SKM-1 (cell line): Measurements from ENCODE around the gene ZBTB7C.

Experiments used
- DNase-seq: peaks from one replicate; lab custom pipeline; 2025; ENCODE audit not compliant: unreplicated experiment; lab: John Stamatoyannopoulos, UW

ZBTB7C gene

GRCh38 chr18:48100651-48101165 is 308.5 kb downstream of the ZBTB7C start:
- no peak for DNase-seq

- DNase-seq = no peak
Measured at GRCh38 chr18:48100165-48100575, 309.0 kb downstream of the ZBTB7C start.

GRCh38 chr18:48099481-48100164 is 309.6 kb downstream of the ZBTB7C start:
- DNase-seq = no peak

- DNase-seq = no peak
Measured at GRCh38 chr18:48098538-48098937, 310.6 kb downstream of the ZBTB7C start.

GRCh38 chr18:48098007-48098406 is 311.2 kb downstream of the ZBTB7C start:
- DNase-seq = no peak

GRCh38 chr18:48095726-48096125 is 313.5 kb downstream of the ZBTB7C start:
- no peak for DNase-seq

- no peak for DNase-seq
Measured at GRCh38 chr18:48093104-48093503, 316.1 kb downstream of the ZBTB7C start.

GRCh38 chr18:48091869-48092497 is 317.2 kb downstream of the ZBTB7C start:
- no peak for DNase-seq

- DNase-seq = no peak
Measured at GRCh38 chr18:48090702-48091101, 318.5 kb downstream of the ZBTB7C start.

GRCh38 chr18:48090021-48090420 is 319.2 kb downstream of the ZBTB7C start:
- DNase-seq = no peak

- DNase-seq = no peak
Measured at GRCh38 chr18:48085781-48086487, 323.2 kb downstream of the ZBTB7C start.

GRCh38 chr18:48084858-48085257 is 324.3 kb downstream of the ZBTB7C start:
- no peak for DNase-seq

- DNase-seq = no peak
Measured at GRCh38 chr18:48084041-48084757, 325.0 kb downstream of the ZBTB7C start.

- DNase-seq = no peak
Measured at GRCh38 chr18:48080546-48080945, 328.6 kb downstream of the ZBTB7C start.

GRCh38 chr18:48079885-48080284 is 329.3 kb downstream of the ZBTB7C start:
- DNase-seq = no peak

- DNase-seq = no peak
Measured at GRCh38 chr18:48078448-48078847, 330.7 kb downstream of the ZBTB7C start.

GRCh38 chr18:48077291-48077690 is 331.9 kb downstream of the ZBTB7C start:
- DNase-seq = no peak

GRCh38 chr18:48076461-48076860 is 332.7 kb downstream of the ZBTB7C start:
- no peak for DNase-seq

- no peak for DNase-seq
Measured at GRCh38 chr18:48075707-48076093, 333.5 kb downstream of the ZBTB7C start.

- no peak for DNase-seq
Measured at GRCh38 chr18:48074929-48075706, 334.1 kb downstream of the ZBTB7C start.
